ENCODE results near the gene WDR62.

Gene WDR62

GRCh38 chr19:36113425-36113824 lies 58.7 kb downstream of the WDR62 start:
- Mint-ChIP-seq H3K9me3 (no peaks in the 10 kb centered on the region), H3K27ac (peak overlapping the region; percentile 73 to 93 (median 83)), H3K4me1 (peaks cover 19% of the 10 kb centered on the region), H3K36me3 (ENCODE audit: low read depth) (peaks cover 36% of the 10 kb centered on the region), H3K27me3 (ENCODE audit: low read depth) (no peaks in the 10 kb centered on the region), H3K4me3 (peak overlapping the region; percentile 88 to 96 (median 92))
- TF ChIP-seq CTCF (IDR thresholded peaks at IDR 0.05; ENCODE audit: unreplicated experiment in 3 of 3) = no peak

- peak overlapping the region; percentile 83 to 93 (median 83) for H3K27ac Mint-ChIP-seq
- H3K4me1 Mint-ChIP-seq = peaks cover 19% of the 10 kb centered on the region
- peaks cover 40% of the 10 kb centered on the region for H3K36me3 Mint-ChIP-seq (ENCODE audit: low read depth)
- TF ChIP-seq CTCF (IDR thresholded peaks at IDR 0.05; ENCODE audit: unreplicated experiment in 3 of 3) = peak in 1 of 3 experiments; percentile 8
- H3K27me3 Mint-ChIP-seq (ENCODE audit: low read depth) = no peaks in the 10 kb centered on the region
- no peaks in the 10 kb centered on the region for H3K9me3 Mint-ChIP-seq
- H3K4me3 Mint-ChIP-seq = peak overlapping the region; percentile 88 to 96 (median 92)
Observed at GRCh38 chr19:36113894-36114720, 59.4 kb downstream of the WDR62 start.

- Mint-ChIP-seq H3K27ac (peak within 1 kb of the TSS; percentile 83 to 93 (median 83)), H3K4me1 (peaks cover 19% of the 10 kb centered on the region), H3K27me3 (ENCODE audit: low read depth) (no peaks in the 10 kb centered on the region), H3K36me3 (ENCODE audit: low read depth) (peaks cover 45% of the 10 kb centered on the region), H3K9me3 (no peaks in the 10 kb centered on the region), H3K4me3 (peak within 1 kb of the TSS; percentile 88 to 96 (median 92))
- TF ChIP-seq CTCF (IDR thresholded peaks at IDR 0.05; ENCODE audit: unreplicated experiment in 3 of 3) = no peak
Observed at GRCh38 chr19:36114721-36115452, 60.2 kb downstream of the WDR62 start, which contains the start of gene POLR2I. POLR2I (minus strand) TSS chr19:36114875; CDS start chr19:36114856, 19 bp downstream.

GRCh38 chr19:36115453-36116343 lies 61.0 kb downstream of the WDR62 start, which contains the start of gene TBCB:
TBCB (plus strand) TSS chr19:36115468; CDS start chr19:36115561, 93 bp downstream.
- Mint-ChIP-seq H3K4me1 (peaks cover 19% of the 10 kb centered on the region), H3K9me3 (no peaks in the 10 kb centered on the region), H3K4me3 (peak within 1 kb of the TSS; percentile 88 to 96 (median 92)), H3K27me3 (ENCODE audit: low read depth) (no peaks in the 10 kb centered on the region), H3K27ac (peak within 1 kb of the TSS; percentile 83 to 93 (median 83)), H3K36me3 (ENCODE audit: low read depth) (peaks cover 49% of the 10 kb centered on the region)
- TF ChIP-seq CTCF (IDR thresholded peaks at IDR 0.05; ENCODE audit: unreplicated experiment in 3 of 3) = no peak

- H3K4me1 Mint-ChIP-seq = peaks cover 19% of the 10 kb centered on the region
- peaks cover 49% of the 10 kb centered on the region for H3K36me3 Mint-ChIP-seq (ENCODE audit: low read depth)
- H3K27ac Mint-ChIP-seq = no peak overlapping the region
- H3K27me3 Mint-ChIP-seq (ENCODE audit: low read depth) = no peaks in the 10 kb centered on the region
- H3K9me3 Mint-ChIP-seq = no peaks in the 10 kb centered on the region
- peak overlapping the region; percentile 88 to 96 (median 92) for H3K4me3 Mint-ChIP-seq
- no peak for TF ChIP-seq CTCF (IDR thresholded peaks at IDR 0.05; ENCODE audit: unreplicated experiment in 3 of 3)
Observed at GRCh38 chr19:36116344-36116637, 61.6 kb downstream of the WDR62 start.

All from nephron (organoid).